Head of caudate nucleus (tissue), 42 donors: ENCODE data around the gene DCLK1.

ENCODE experiments used
- DNase-seq, 42 donors: peaks; one replicate each; pipeline versions ENCODE4 v3.0.0 to v3.0.0-alpha.2; 2020 to 2021; ENCODE audit warnings: mixed read lengths in 7 of 42
- intact Hi-C: fragments of 100-400 bp; cut with DNase I; formaldehyde crosslinking; loops from one replicate; pipeline ENCODE4 v1.15.0; 2022

DCLK1 gene

GRCh38 chr13:35729926-35730627 lies 401.1 kb downstream of the DCLK1 start:
- DNase-seq: no peak
- intact Hi-C loops: no loop called here

- no peak for DNase-seq
- intact Hi-C loops: no loop called here
Observed at GRCh38 chr13:35727881-35728280, 403.3 kb downstream of the DCLK1 start.

DNA sequence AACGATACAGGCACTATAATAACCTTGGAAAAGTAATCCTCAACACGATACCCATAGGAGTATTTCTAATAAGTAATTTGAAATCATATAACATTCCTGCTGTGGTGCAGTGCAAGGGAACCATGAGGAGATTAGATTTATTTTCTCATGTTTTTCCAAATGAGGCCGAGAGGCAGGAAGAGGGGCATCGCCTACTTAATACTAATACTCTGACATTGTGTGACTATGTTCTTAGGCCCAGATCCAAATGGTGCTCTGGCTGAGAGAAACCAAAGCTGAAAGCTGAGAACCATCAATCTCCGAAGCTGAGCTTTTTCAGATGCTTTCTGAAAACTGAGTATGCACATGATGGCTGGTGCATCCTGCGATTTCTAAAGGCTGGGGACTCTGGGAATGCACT lies 406.7 kb downstream of the DCLK1 start:
- intact Hi-C loops: no loop called here
- DNase-seq: no peak

DNA sequence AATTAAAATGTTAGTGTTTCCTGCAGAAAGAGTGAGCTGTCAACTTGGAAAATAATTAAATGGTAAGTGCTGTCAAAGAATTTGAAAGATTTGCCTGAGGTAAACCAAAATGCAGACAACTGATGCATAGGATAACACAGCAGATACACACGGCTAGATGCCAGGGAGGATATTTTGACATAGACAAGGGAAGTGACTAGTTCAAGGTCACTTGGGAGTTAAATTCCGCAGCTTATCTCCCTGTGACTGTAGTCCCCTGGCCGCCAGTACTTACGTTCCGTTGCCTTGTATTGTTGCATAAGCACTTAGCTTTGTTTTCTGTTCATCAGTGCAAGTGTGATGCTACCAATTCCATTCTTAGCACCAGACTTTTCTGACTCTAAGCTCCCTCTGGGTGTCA lies 407.4 kb downstream of the DCLK1 start:
- intact Hi-C loops: no loop called here
- no peak for DNase-seq

DNA sequence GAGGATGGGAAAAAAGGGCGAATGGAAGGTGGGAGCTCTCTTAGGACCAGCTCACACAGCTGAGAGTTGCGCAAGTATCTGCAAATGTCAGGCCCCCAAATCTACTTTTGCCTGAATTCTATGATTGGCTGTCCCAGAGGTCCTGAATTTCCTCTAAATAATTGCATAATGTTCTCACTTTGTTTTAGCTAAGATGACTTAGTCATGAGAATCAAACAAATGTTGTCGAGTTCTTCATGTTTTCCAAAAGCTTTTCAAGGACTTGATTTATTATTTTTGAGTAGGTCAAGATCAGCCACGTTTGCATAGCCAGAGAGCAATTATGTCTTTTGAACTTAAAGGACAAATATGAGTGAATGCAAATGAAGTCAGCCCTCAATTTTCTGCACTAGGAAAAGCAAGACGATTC lies 408.1 kb downstream of the DCLK1 start:
- no peak for DNase-seq
- intact Hi-C loops: no loop called here

GRCh38 chr13:35722458-35723052 lies 408.6 kb downstream of the DCLK1 start:
- DNase-seq: no peak
- intact Hi-C loops: no loop called here

- intact Hi-C loops: no loop called here
- peak; percentile 19 to 86 (median 66) for DNase-seq
Observed at GRCh38 chr13:35720690-35721554, 410.3 kb downstream of the DCLK1 start.

DNA sequence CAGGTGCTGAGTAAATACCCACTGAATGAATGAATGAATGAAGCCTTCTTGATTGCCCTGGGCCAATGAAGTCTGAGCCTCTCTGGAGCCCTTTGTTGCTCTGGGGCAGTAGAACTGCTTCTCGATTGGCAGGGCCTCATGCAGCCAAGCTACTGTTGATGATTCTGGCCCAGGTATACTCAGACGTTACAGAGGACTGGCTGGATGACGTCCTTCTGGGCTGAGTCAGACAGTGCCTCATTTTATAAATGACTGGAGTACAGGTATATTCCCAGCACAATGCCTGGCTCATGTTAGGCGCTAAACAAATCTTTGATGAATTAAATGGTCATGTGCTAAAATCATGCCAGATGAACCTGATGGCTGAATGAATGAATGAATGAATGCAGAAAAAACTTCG lies 410.9 kb downstream of the DCLK1 start:
- no peak for DNase-seq
- intact Hi-C loops: no loop called here
